GM12801 (cell line): ENCODE measurements around the gene N4BP2L2.

Source experiments
- CTCF ChIP-seq: IDR thresholded peaks from one replicate; pipeline ENCODE4 v1.5.1; 2011; ENCODE audit warnings: control low read depth; ENCODE audit not compliant: insufficient read length; ENCODE audit errors: extremely low read depth

N4BP2L2 gene

GRCh38 chr13:32419862-32420261 is 118.7 kb downstream of the N4BP2L2 start:
- no peak for TF ChIP-seq CTCF

GRCh38 chr13:32417995-32418394 is 120.6 kb downstream of the N4BP2L2 start:
- no peak for TF ChIP-seq CTCF

- no peak for TF ChIP-seq CTCF
Observed at GRCh38 chr13:32415019-32415418, 123.6 kb downstream of the N4BP2L2 start.

- no peak for TF ChIP-seq CTCF
Observed at GRCh38 chr13:32414580-32414979, 124.0 kb downstream of the N4BP2L2 start.

- no peak for TF ChIP-seq CTCF
Observed at GRCh38 chr13:32413284-32413683, 125.3 kb downstream of the N4BP2L2 start.

GRCh38 chr13:32409561-32410421 is 128.8 kb downstream of the N4BP2L2 start:
- no peak for TF ChIP-seq CTCF

GRCh38 chr13:32409001-32409313 is 129.6 kb downstream of the N4BP2L2 start:
- TF ChIP-seq CTCF: no peak
